GM18858 (cell line): ENCODE results near the gene RAD1.

Experiments used
- ATAC-seq: cut with Tn5 transposase; IDR thresholded peaks from one replicate; pipeline ENCODE4 v1.9.1; 2021; ENCODE audit not compliant: unreplicated experiment

The RAD1 gene

DNA sequence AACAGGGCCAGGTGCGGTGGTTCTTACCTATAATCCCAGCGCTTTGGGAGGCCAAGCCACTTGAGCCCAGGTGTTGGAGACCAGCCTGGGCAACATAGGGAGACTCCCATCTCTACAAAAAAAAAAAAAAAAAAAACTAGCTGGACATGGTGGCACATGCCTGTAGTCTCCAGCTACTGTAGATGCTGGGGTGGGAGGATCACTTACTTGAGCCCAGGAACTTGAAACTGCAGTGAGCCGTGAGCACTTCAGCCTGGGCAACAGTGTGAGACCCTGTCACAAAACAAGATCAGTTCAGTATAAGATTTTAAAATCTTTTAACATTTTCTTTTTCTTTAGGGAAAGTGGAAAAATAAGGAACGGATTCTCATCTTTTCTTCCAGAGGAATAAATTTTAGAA, 2.7 kb upstream of the RAD1 start:
- no peak for ATAC-seq

DNA sequence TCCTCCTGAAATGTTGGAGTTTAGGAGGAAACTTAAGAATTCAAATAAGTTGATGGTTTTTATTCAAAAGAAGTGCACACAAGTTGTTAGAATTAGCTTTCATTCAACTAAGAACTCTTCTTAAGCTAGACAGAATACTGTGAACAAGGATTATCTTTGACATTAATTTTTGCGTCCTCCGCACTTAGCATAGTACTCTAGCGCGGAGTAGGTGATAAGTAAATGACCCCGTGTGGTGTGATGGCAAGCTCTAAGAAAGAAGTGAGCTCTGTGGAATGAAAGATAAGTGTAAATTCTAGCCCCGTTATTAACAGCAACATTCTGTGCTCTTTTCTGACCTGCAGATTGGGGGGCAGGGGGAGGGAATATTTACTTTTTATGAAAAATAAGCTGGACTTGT, 1.2 kb upstream of the RAD1 start:
- no peak for ATAC-seq

DNA sequence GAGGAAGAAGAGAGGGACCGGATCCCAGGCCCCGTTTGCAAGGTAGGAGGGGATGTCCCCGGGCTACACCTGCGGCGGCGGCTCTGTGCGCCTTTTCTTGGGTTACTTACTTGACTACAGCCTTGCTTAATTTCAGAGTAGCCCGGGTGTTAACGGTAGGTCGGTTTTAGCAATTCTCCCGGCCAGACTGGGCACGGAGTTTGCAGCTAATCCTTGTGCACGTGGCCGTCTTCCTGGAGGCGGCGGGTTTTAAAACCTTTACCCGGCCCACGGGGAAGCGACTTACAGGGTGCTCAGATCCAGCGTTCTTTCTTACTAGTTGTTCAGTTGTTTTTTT, 520 bp upstream of the RAD1 start:
- peak; percentile 1 for ATAC-seq

DNA sequence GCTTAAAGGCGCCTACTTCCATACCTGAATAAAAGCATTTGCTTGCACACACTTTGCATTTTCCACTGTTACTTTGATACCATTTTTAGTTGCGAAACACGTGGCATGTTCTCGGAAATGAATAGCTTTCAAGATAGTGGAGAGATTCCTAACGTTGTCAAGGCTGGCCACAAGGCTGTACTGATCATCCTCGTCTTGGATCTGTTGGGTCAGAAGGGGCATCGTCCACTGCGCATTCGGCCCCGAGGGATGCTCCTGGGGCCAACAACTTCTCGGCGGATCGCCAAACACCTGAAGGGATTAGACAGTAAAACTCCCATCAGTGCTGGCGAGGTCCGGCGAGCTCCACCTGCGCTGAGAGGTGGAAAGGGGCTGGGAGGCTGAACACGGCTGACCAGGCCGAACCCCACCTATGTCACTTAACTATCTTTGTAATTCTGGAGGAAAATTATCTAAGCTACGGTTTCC, 599 bp downstream of the RAD1 start:
- no peak for ATAC-seq

DNA sequence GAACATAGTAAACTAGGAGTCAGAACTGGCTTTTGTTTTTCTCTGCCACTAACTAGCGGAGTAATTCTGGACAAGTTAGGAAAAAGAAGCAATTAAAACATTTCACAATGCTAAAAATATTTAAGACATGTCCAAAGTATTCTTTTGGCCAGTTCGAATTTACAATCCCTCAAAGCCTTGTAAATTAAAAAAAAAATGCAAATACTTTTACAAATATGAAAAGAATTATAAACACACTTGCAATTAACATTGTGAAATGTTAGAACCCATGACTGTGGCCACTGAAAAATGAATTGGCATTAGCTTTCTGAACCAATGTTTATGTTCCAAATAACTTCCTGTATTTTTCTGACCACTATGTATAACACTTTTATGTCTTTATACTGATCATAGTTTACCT, 2.2 kb downstream of the RAD1 start:
- no peak for ATAC-seq

DNA sequence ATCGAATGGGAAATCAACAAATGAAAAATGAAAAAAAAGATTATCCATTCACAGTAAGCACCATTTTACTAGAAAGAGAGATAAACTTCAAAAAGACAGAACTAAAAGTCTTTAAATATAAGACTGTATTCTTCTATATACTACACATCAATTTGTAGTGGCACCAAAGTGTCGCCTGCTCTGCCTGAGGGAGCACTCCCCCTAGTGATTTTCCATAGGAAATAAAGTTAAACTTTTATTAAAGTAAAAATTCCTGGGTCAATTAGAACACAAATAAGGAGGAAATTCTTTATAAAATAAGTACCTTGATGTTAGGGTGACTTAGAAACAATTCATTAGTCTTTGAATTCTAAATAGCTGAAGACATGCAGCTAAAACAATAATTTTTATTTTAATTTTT, 9.7 kb downstream of the RAD1 start:
- ATAC-seq, result no peak

DNA sequence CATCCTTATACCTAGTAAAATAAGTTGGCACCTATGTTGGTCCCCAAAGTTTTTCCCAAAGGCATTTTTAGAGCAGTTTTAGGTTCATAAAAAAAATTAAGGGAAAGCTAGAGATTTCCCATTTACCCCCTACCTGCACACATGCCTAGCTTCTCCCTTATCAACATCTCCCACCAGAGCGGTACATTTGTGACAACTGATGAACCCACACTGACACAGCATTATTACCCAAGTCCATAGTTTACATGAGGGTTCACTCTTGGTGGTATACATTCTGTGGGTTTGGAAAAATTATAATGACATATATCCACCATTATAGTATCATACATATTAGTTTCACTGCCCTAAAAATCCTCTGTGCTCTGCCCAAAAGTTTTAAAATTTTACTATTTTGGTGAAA, 12.0 kb downstream of the RAD1 start:
- no peak for ATAC-seq

DNA sequence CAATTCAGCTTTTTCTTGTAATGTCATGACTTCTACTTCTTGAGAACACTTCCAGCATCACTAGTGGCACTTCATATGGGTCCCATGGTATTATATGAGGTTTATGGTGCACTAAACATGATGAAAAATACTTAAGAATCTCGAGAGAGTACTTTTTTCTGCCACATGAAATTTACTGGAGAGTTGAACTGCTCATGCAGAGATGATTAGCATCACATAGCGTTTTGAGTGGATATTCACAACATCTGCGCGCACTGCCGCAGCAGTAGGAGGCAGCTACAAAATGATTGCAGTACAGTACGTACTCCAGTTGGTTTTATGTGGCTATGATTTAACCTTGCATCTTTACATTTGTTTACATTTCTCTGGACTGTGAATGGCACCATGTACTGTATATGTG, 14.7 kb downstream of the RAD1 start:
- ATAC-seq, result no peak

DNA sequence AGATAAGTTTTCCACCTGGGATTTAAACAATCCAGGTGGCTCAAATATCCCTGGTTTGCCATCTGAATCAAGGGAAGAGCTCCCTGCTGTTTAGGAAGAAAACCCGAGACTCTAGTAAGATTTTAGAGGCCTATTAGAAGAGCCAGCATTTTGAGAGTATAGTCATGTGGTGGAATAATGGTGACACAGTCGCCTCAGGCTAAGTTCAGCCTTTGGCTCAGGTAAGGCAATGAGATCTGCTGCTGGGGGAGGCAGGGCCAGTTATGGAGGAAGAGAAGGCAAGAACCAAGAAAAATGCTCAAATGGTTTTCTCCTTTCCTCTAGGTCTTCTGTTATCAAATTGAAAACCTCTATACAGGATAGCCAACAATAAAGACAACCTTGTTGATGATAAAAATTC, 16.2 kb downstream of the RAD1 start:
- ATAC-seq, result no peak

DNA sequence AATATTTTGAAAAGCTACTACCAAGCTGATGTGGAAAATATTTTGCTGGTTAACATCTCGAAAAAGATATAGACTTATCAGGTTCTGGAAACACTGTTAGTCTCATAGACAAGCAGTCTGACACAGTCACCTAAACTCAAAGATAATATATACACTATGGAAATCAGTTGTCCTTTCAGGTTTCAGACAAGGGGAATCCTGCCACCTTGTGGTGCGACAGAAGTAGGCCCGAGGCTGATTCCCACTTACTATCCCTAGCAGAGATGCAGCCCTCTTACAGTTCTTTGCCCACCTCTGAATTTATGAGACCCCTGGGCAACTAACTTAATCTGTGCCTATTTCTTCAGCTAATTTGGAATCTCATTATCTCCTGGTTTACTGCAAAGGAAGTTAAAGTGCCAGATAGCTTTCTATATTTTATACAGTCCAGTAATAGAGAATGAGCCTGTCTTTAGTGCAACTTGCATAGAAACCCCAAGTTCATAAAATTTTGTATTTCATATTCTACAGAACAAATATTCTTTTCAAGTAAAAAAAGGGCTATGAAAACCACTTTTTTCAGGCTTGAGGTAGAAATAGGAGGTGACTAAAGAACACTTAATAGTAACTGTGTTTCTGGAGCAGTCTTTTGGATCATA, 16.9 kb downstream of the RAD1 start:
- ATAC-seq, result peak; percentile 92

DNA sequence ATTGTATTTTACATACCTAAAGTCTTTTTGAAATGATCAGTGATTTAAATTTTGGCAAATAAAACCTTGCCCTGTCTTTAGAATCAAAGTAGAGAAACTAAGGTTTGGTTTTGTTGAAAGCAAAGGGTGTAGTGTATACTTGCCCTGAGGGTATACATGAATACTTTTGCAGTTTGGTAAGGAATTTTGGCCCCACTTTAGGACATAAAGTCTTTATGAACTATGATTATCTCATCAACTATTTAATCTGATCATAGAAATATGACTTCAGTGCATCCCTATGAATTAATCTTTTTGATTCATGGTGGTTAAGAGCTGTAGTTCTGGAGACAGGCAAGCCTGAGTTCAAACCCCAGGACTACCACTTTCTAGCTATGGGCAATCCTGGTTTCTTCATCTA, 17.7 kb downstream of the RAD1 start:
- no peak for ATAC-seq

DNA sequence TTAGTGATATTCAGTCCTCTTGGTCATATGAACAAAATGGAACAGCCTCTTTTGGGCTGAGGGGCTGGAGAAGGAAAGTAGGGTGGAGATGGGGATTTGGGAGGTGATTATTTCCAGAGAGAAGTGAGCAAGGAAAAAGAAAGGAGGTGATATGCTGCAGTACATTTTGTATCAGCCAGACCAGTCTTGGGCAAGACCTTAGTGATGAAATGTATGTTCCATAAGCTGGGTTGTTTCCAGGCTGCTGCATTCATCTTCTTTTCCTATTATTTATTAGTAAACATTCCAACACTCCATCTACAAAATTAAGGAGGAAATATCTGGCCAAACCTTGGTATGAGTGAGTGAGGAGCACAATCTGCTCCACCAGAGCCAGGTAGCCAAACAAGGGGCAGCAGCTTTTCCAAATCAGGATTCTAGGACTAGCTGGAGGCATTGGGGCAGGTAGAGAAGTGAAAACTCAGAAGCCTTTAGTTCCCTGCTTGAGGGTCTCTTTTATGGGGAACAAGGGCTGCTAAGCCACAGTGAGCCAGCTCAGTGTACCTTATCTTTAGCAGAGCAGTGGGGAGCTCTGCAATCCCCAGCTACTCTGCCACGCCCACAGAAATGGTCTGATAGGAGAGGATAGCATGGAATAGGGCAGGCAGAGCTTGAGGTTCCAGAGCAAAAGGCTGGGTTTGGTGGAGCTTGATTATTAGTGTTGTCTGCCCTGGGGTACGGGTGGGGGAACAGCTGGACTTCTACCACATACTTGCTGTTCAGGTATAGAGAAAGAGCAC, 19.5 kb downstream of the RAD1 start:
- ATAC-seq, result no peak

DNA sequence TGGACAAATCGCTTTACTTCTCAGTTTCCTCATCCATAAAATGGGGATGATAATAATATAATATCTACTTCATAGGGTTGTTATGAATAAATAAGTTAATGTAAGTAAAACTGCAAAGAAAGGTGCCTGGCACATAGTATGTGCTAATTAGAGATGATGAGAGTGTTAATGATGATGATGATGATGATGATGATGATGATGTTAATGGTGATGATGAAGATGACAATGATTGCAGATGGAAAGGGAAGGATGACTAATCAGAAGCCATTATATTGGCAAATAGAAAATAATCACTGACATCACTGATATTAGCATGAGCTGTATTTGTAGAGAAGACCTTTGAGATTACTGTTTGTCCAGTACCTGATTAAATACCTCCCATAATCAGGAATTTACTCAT, 20.6 kb downstream of the RAD1 start:
- no peak for ATAC-seq

DNA sequence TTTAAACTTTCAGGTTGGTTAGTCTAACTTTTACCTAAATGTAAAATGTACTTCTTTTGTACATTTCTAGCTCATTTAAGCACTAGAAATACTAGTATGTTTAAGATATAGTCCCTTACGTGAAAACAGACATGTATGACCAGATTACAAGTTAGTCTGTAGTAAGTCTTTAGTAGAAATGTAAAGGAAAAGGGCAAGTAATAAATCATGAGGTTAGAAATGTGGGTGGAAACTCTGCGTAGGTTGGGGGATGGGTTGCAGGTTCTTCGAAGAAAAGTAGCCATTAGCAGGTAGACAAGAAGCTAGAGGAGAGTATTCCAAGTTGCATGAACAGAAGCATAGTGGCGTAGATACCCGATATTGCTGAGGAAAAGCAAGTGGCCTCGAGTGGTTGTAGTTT, 22.9 kb downstream of the RAD1 start:
- ATAC-seq, result no peak

DNA sequence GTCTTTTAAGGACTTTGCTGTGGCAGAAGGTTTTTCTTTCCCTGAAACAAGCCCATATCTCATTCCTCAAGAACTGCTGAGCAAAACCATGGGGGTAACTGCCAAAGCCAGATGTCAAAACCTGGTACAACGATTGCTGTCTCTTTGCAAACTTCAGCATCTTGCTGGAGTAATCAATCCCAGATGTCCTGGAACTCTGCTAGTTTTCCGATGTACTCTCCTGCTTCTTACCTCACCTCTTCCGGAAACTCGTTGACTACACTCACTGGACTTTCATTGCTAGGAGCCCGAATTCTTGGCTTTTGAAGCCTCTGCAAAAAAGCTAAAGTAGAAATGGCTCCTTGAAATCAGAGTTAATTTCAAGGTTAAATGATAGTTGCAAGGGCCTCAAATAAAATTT, 23.3 kb downstream of the RAD1 start:
- no peak for ATAC-seq

DNA sequence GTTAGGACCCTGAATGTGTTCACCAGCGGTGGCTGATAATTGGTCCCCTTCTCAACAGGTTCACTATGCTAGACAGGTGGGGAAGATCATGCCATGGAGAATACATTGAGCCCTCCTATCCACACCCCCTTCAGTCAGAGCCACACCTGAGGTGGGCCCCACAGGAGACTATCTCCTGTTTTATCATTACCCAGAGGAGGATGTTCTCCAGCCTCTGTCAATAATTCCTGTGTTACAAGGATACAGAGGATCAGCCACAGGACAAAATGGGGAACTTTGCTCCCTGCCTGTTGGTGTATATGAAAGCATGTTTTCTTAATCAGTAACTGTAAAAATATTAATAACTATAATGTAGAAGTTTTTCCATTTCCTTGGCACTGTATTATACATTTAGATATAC, 25.9 kb downstream of the RAD1 start:
- ATAC-seq, result no peak

DNA sequence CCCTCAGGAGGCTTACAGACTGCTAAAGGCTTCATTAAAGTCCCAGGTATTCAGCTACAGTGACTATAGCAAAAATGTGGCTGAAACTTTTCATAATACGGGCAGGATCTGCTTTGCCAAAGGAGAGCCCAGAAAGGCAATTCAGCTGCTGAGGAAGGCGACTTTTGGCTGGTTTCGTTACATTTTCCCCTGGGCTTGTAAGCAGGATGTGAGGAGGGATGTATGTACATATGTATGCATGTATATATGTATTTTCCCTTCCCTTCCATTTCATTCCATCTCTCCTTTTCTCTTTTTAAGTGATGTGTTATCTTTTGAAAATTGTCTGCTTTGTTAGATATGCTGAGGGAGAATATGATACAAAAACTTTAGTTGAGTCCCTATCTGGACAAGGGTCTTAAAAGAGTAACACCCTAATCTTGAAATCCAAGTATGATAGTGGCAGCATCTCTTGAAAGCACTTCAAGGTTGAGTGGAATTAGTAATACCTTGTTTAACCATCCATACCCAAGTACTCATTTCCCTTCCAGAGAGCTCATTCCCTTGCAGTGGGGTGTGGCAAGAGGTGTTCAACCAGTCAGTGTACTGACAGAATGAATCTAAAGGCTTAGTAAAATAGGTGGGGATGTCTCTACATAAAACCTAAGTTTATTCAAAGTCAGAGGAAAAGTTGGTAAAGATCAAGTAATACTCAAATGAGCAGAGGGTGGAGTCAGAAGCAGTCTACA, 28.7 kb downstream of the RAD1 start:
- ATAC-seq, result no peak

DNA sequence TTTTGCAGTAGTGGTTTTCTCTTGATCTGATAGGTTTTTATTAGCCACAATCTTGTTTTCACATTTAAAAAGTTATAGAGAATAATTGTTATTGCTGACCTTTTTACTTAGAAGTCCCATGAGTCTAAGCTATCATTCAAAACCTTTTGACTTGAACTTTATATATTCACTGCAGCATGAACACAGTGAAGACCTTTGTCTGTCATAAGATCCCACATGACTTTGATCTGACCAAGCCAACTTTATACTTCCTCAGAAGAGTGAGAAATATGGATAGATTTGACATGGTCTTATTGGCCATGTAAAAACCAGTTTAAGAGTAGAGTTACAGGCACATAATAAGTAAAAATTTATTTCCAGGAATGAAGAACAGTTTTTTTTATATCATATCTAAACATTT, 34.1 kb downstream of the RAD1 start:
- ATAC-seq, result no peak

DNA sequence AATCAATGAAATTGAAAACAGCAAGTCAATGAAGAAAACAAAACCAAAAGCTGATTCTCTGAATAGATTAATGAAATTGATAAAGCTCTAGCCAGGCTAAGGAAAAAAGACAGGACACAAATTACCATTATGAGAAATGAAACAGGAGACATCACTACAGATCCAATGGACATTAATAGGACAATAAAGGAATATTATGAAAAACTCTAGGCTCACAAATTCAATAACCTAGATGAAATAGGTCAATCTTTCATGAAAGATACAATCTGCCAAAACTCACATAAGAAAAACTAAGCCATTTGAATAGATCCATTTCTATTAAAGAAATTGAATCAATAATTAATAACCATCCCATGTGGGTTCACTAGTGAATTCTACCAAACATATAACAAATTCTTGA, 39.0 kb downstream of the RAD1 start:
- ATAC-seq, result no peak

DNA sequence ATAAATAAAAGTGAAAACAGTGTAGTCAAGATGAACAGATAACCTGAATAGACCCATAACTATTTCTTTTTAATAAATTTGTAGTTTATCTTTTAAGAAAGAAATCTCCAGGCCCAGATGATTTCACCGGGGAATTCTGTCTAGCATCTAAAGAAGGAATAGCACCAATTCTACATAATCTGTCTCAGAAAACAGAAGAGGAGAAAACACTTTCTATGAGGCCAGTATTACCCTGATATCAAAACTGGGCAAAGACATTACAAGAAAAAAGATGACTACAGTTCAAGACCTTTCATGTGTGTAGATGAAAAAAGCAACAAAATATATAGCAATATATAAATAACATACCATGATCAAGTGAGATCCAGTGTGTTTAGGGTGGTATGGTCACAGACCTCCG, 44.9 kb downstream of the RAD1 start:
- no peak for ATAC-seq

DNA sequence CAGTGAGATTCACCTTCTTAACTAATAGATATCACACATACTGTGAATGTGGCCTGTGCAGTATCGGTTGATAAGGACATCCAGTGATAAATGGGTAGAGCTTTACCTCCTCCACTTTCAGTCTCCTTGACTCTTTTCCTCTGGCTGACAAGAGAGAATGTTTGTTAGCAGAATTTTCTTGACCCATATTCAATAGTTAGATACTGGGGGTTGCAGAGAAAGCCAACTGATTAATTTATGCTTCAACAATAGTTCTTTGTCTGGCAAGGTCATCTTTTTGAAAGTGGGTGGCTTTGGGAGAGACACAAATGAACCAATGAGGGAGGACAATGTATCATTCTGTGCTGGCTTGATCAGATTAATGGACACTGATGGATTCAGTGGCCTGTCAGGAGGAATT, 46.0 kb downstream of the RAD1 start:
- ATAC-seq, result no peak

DNA sequence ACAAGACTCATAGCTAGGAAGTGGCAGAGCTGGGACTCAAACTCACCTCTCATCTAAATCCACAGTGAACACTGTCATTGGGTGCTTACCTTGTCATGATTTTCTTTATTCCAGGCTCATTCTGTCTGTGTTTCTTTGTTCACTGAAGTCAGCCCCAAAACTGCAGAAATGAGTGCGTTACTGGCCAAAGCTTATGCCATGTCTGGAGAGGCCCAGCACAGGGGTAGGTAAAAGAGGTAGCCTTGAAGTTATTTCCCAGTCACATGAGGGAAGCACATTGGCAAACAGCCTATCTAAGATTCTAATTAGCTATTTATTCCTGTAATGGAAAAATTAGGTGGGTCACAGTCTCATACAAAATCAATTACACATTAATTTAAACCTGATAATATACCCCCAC, 46.5 kb downstream of the RAD1 start:
- ATAC-seq, result no peak
